Testis (tissue), 2 donors: Measurements from ENCODE around the gene ZMIZ1.

Experiments used
- CTCF ChIP-seq, 3 experiments: fragments of 450-650 bp in 2 of 3; fragments of 200-600 bp in 1 of 3; sonication (generic) in 1 of 3; IDR thresholded peaks; one replicate each; pipeline ENCODE4 v1.5.1; 2016 to 2019; ENCODE audit warnings: antibody characterized with exemption in 3 of 3, mild to moderate bottlenecking in 2 of 3, moderate library complexity in 1 of 3
- POLR2A ChIP-seq: fragments of 450-650 bp; IDR thresholded peaks from one replicate; pipeline ENCODE4 v1.6.1; 2017; ENCODE audit warnings: antibody characterized with exemption, mild to moderate bottlenecking, moderate library complexity

GRCh38 chr10:79207726-79208125 lies 139.0 kb downstream of the ZMIZ1 start:
- no peak for TF ChIP-seq CTCF (IDR thresholded peaks at IDR 0.05)
- no peak for TF ChIP-seq POLR2A
